HFFc6 (cell line): ENCODE data around the gene RPSA. TPM values are rescaled to one million over a fixed set of nuclear protein-coding genes. Genes with fewer than 3 reads are reported as not detected.
A peak's percentile ranks its signal among the peaks of the same experiment; 100 is the strongest.

Experiments used
- DNase-seq: peaks from one replicate; pipeline ENCODE4 v3.0.0-alpha.2; 2018
- H3K27ac Mint-ChIP-seq: 2 replicates; pipeline ENCODE4 v1.8.0; 2020; ENCODE audit warnings: mild to moderate bottlenecking, mixed read lengths
- H3K27me3 Mint-ChIP-seq: 2 replicates; pipeline ENCODE4 v1.8.0; 2021; ENCODE audit warnings: mild to moderate bottlenecking, moderate library complexity, mixed read lengths; ENCODE audit not compliant: insufficient read depth
- H3K36me3 Mint-ChIP-seq: 2 replicates; pipeline ENCODE4 v1.8.0; 2021; ENCODE audit warnings: low read depth, mixed read lengths
- H3K4me1 Mint-ChIP-seq: 2 replicates; pipeline ENCODE4 v1.8.0; 2020; ENCODE audit warnings: low read depth, mixed read lengths
- H3K4me3 Mint-ChIP-seq: 2 replicates; pipeline ENCODE4 v1.8.0; 2020; ENCODE audit warnings: mild to moderate bottlenecking, moderate library complexity, mixed read lengths
- H3K9me3 Mint-ChIP-seq: 2 replicates; pipeline ENCODE4 v1.8.0; 2020; ENCODE audit warnings: mild to moderate bottlenecking, mixed read lengths
- total RNA-seq, 6 experiments: library from RNA; stranded (reverse); fragmentation: NEBNext Ultra II Directional; extraction: Animal tissue kit (Norgen Biotek cat#: 25700); gene quantifications; 2 replicates in 1 of 6; 3 replicates in 5 of 6; pipeline ENCODE4 v1.2.3, GENCODE V29; 2021
- TF ChIP-seq, protein P1 (sequence below): fragments of 200-600 bp; sonication (generic); IDR thresholded peaks from 2 replicates; pipeline ENCODE4 v1.5.0; 2021; ENCODE audit warnings: antibody characterized with exemption, mild to moderate bottlenecking

Gene RPSA
- total RNA-seq, 6 experiments from 2014 or later: 1,595 to 1,900 (median 1,723) TPM

DNA sequence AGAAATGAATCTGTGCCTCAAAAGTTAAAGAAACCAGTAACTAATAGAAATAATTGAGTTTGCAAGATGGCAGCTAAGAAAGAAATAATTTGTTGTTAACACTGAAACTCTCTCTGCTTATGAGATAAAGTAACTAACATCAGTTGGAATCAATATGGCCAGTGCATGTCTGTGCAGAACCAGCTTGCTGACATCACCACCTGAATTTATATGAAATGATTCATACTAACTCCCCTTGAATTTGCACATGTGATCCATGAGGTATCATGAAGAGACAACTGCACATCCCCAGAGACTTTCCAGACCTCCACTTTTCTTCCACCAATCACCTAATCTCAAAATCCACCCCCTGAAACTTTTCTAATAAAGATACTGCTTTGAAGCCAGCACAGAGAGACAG lies 33.7 kb upstream of the RPSA start:
- TF ChIP-seq, protein P1, sequence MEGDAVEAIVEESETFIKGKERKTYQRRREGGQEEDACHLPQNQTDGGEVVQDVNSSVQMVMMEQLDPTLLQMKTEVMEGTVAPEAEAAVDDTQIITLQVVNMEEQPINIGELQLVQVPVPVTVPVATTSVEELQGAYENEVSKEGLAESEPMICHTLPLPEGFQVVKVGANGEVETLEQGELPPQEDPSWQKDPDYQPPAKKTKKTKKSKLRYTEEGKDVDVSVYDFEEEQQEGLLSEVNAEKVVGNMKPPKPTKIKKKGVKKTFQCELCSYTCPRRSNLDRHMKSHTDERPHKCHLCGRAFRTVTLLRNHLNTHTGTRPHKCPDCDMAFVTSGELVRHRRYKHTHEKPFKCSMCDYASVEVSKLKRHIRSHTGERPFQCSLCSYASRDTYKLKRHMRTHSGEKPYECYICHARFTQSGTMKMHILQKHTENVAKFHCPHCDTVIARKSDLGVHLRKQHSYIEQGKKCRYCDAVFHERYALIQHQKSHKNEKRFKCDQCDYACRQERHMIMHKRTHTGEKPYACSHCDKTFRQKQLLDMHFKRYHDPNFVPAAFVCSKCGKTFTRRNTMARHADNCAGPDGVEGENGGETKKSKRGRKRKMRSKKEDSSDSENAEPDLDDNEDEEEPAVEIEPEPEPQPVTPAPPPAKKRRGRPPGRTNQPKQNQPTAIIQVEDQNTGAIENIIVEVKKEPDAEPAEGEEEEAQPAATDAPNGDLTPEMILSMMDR: no peak
- Mint-ChIP-seq H3K4me1 (no peaks in the 10 kb centered on the region), H3K27me3 (peaks cover 15% of the 10 kb centered on the region), H3K9me3 (no peaks in the 10 kb centered on the region), H3K36me3 (no peaks in the 10 kb centered on the region), H3K27ac (no peak overlapping the region), H3K4me3 (no peak overlapping the region)
- no peak for DNase-seq

DNA sequence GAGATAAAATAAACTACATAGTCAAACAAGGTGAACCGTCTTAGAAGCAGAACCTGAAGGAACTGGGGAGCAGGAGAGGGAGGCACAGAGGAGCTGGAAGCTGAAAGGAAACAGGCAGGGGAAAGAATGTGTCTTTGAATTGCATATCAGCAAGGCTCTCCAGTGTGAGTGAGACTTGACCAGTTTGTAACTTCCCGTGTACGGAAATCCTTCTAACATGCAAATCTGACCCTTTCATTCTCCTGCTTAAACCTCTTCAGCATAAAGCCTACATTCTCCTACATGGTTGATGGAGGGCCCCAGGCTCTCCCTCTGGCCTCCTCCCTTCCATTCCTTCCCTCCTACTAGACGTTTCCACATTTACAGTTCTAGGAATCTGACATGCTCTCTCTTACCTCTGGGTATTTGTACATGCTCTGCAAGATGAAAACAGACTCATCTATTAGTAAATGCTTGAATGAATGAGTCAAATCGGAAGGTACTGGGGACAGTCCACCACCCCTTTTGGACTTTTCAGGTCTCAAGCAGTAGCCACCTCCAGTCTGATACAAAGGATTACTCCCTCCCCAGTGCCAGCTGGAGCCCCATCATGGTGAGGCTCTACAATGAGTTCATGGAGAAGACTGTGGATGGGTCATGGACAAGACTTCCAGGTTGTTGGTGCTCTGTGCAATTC lies 29.4 kb upstream of the RPSA start:
- H3K4me3 Mint-ChIP-seq: no peak overlapping the region
- H3K27ac Mint-ChIP-seq: no peak overlapping the region
- H3K4me1 Mint-ChIP-seq: peaks cover under 1% of the 10 kb centered on the region; the same call in 1 of the 2 replicates
- H3K27me3 Mint-ChIP-seq: peaks cover 14% of the 10 kb centered on the region
- DNase-seq: no peak
- H3K36me3 Mint-ChIP-seq: no peaks in the 10 kb centered on the region
- H3K9me3 Mint-ChIP-seq: no peaks in the 10 kb centered on the region
- TF ChIP-seq, protein P1: no peak

DNA sequence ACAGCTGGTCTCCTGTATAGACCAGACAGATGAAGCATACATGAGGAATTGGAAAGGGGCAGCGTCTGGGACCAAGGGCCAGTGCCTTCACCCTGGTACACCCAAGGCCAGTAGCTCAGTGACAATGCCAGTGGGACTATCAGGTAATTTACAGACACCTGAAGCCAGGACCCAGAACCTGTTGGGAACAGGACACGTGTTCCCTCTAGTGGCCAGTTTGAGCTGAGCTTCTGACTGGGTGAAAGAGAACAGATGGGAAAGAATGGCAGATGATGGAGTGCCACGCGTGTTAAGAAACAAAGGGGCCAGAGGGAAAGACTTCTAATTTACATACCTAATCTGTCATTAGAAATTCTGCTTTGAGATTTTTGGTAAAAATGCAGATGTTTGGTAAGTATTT lies 28.4 kb upstream of the RPSA start:
- H3K27ac Mint-ChIP-seq: no peak overlapping the region
- TF ChIP-seq, protein P1: peak; percentile 84
- no peak overlapping the region for H3K4me3 Mint-ChIP-seq
- DNase-seq: peak; percentile 32
- no peaks in the 10 kb centered on the region for H3K36me3 Mint-ChIP-seq
- H3K9me3 Mint-ChIP-seq: no peaks in the 10 kb centered on the region
- peaks cover 13% of the 10 kb centered on the region for H3K27me3 Mint-ChIP-seq
- peaks cover 9% of the 10 kb centered on the region; the same call in 1 of the 2 replicates for H3K4me1 Mint-ChIP-seq

DNA sequence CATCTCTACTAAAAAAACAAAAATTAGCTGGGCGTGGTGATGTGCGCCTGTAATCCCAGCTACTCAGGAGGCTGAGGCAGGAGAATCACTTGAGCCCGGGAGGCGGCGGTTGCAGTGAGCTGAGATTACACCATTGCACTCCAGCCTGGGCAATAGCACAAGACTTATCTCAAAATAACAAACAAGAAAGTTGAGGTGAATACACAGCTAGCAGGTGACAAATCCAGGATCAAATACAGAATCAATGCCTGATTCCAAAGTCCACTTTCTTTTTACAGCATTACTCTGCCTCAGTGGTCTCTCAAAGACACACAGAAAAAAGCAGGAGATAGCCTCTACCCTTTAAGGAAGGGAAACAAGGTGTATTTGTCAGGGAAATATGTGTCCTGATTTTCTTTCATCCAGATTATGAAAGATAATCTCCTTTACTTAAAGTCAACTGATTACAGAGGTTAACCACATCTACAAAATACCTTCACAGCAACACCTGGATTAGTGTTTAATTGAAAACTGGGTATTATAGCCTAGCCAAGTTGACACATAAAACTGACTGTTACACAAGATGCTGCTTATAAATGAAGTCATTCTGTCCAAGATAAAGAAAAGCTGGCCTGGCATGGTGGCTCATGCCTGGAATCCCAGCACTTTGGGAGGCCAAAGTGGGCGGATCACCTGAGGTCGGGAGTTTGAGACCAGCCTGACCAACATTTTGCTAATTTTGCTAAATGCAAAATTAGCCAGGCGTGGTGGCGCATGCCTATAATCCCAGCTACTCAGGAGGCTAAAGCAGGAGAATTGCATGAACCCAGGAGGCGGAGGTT lies 27.4 kb upstream of the RPSA start:
- peaks cover 9% of the 10 kb centered on the region; the same call in 1 of the 2 replicates for H3K4me1 Mint-ChIP-seq
- H3K27me3 Mint-ChIP-seq: peaks cover 7% of the 10 kb centered on the region

DNA sequence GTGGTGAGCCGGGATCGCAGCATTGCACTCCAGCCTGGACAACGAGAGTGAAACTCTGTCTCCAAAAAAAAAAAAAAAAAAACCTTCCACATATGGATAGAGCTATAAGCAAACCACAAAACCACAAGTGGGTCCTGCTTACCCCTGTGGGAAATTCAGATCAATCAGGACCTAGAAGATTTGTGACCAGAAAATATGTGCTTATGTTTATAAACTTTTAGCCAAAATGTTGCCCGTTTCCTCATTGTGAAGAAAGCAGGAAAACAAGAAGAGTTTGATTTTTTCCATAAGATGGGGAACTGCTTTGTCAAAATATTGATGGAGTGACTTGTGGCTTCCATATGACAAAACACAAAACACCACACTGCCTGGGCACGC lies 26.8 kb upstream of the RPSA start:
- Mint-ChIP-seq H3K27ac (no peak overlapping the region), H3K4me1 (peaks cover 13% of the 10 kb centered on the region; the same call in 1 of the 2 replicates), H3K4me3 (no peak overlapping the region), H3K36me3 (no peaks in the 10 kb centered on the region), H3K27me3 (peaks cover 5% of the 10 kb centered on the region), H3K9me3 (no peaks in the 10 kb centered on the region)
- TF ChIP-seq, protein P1: no peak
- no peak for DNase-seq

More for the DNA sequence above, 27.4 kb upstream of the RPSA start:
- no peak for DNase-seq
- Mint-ChIP-seq H3K4me3 (no peak overlapping the region), H3K27ac (no peak overlapping the region), H3K36me3 (no peaks in the 10 kb centered on the region), H3K9me3 (no peaks in the 10 kb centered on the region)
- TF ChIP-seq, protein P1: no peak
